GM19035 (cell line): ENCODE data around the gene PAX4.

ENCODE experiments used
- ATAC-seq: cut with Tn5 transposase; IDR thresholded peaks from one replicate; pipeline ENCODE4 v1.9.1; 2021; ENCODE audit not compliant: unreplicated experiment

The PAX4 gene, protein sequence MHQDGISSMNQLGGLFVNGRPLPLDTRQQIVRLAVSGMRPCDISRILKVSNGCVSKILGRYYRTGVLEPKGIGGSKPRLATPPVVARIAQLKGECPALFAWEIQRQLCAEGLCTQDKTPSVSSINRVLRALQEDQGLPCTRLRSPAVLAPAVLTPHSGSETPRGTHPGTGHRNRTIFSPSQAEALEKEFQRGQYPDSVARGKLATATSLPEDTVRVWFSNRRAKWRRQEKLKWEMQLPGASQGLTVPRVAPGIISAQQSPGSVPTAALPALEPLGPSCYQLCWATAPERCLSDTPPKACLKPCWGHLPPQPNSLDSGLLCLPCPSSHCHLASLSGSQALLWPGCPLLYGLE

DNA sequence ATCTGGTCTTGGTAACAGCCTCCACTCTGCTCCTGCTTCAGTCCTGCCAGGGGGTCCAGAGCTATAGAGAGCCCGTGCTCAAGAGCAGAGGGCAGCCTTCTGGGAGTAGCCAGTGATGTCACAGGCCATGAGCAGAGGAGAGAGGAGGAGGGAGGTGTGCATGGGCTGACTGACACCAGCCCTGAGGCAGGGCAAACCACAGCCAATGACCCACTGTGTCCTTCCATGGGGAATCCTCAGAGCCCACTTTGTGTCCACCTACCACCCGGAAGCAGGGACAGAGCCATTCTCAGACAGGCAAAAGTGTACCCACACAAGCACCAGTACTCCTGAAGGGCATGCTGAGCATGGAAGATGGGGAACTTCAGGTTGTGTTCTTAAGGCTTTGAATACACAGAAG is at the start of gene PAX4:
TSS of gene PAX4 (minus strand) at position 101 of the 400 bp plus-strand sequence. CDS start 2,214 bp downstream, outside the sequence.
- no peak for ATAC-seq

DNA sequence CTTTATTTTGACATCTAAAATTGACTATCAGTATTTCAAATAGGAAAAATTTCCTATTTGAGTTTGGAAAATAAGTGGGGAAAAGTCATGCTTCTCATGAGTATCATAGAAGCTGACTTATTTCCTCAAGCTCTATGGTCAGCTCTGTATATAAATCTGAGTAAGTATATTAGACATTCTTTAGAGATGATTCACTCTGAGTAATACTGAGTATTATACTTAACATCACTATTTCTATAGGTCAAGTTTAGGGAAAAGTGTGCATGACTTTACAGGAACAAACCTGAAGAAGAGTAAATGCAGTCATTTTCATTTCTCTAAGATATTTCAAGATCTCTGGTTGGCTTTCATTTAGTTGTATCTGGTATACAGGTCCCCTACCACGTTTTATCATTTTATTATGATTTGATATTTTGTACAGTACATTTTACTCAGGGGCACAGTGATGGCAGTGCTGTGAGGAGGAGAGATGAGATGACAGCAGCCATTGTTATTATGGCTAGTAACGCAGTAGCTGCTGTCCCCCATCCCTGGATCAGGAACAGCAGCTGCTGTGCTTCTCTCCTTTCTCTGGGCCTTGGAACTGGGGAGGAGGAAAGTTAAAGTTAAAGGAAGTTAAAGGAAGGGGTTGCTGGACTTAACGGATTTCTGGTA is 49.2 kb upstream of the PAX4 start:
- no peak for ATAC-seq

DNA sequence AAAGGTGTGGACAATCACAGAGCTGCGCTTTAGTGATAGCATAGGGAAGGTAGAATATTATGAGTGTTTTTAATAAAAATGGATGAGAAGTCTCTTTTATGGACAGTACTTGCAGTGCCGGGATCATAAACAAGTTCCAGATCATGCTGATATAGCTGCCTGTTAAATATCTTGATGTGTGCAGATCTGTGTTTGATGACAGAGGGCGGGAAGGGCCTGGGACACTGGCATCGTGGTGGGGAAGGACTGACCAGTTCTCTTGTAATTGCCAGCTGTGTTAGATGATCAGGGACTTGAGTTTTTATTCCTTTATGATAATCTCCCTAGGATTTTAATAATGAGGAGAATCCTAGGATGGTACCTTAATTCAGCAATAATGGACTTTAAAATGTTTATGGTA is 48.7 kb upstream of the PAX4 start:
- ATAC-seq: no peak

DNA sequence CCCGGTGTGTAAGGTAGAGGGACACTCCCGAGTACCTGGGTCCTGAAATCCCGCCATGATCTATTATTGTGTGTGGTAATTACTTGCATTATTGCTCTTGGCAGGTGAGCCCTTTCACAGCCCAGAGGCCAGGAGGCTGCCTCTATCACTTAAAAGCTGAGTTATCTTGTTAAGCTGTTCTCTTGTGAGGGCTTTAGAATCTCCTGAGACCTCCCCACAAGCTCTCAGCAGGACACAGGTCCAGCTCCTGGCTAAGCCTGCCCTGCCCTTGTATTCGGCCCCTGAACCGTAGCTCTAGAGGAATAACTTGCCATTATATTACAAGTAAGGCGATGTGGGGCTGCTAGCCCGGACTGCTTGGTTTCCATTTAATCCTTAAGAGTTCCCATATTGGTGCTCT is 48.0 kb upstream of the PAX4 start:
- no peak for ATAC-seq

DNA sequence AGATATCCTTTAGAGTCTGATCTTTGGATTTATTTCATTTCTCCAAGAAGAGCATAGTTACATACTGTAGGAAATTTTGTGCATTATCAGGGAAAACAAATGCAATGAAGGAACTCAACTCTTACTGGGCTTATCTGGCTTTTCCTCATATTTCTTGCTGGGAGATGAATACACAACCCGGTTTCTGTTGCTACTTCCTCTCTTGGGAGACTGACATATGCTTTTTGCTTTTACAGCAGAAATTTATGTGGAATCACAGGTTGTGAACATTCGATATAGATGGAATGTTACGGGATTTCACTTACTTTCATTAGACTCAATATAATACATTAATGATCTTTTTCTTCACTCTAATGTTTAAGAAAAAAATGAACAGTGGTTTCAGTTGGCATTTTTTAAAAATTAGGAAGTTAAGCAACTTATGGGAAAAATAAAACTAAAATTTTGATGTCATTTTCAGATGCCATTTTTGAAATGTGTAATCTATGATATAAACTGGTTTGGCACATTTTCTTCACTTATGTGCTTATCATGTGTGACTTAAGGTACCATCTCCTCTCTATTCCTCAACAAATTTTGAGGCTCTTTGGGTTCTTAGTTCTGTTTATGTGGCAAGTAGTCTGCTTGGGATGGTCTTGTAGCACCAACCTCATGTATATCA is 41.2 kb upstream of the PAX4 start:
- no peak for ATAC-seq

DNA sequence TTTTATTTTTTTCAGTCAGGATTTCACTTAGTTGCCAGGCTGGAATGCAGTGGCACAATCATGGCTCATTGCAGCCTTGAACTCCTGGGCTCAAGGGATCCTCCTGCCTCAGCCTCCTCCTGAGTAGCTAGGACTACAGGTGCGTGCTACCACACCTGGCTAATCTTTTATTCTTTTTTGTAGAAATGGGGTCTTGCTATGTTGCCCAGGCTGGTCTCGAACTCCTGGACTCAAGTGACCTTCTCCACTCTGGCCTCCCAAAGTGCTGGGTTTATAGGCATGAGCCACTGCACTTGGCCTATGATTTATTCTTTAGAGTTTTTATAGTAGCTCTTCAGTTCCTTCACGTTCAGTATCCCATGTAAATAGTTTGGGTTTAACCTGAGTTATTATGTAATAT is 39.6 kb upstream of the PAX4 start:
- ATAC-seq: no peak

DNA sequence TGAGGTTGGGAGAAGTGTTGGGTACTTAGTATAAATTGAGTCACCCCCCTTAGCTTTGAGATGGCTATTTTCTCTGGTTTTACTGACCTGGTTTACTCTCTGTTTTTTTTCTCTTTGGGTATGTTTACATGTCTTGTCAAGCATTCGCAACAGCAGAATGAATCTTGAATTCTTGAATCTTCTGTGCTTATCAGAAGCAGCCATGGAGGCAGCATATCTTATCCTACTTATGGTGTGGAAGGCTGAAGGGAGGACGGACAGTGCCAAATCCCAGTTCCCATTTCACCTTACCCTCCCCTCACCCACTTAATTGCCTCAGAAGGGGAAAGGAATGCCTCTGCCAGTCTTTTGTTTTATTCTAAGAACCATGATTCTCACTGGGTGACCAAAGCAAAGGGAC is 37.8 kb upstream of the PAX4 start:
- ATAC-seq: no peak

DNA sequence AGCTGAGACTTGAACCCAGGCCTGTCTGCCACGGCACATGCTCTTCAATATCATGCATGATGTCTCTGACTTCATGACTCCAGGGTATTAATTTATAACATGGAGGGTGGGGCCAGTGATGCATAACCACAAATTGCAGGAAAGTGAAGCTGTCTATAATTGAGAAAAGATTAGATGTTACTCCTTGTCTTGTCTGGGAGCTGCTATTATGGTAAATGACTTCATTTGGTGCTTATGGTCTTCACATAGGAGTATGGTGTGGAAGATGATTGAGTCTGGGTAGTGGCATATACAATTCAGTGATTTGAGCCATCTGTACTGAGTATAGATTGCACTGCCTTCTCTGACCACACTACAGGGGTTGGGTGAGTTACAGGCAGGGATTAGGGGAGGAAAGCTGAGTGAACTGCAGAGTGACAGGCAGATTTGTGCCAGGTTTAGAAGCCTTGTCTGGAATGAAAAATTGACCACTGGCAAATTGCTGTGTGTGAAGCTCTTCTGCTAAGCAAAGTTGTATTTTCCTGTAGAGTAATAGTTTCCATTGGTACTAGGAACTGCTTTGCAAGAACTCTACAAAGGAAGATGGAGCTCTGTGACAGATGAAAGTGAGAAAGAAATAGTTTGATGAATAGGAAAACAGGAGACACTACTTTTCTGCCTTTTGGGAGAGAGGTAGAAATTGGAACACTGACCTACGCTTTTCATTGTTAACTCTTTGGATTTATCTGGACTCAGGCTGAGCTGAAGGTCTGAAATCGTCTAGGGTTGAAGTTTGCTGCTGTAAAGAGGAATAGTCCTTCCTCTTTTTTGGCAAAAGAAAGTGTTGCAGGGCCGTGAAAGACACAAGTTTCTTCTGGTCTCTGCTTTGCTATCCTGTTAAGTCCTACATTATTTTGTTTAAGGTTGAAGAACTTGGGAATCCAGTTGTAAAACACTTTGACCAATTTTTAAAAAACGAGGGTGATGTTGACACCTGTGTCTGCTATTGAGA is 36.8 kb upstream of the PAX4 start:
- ATAC-seq: no peak

DNA sequence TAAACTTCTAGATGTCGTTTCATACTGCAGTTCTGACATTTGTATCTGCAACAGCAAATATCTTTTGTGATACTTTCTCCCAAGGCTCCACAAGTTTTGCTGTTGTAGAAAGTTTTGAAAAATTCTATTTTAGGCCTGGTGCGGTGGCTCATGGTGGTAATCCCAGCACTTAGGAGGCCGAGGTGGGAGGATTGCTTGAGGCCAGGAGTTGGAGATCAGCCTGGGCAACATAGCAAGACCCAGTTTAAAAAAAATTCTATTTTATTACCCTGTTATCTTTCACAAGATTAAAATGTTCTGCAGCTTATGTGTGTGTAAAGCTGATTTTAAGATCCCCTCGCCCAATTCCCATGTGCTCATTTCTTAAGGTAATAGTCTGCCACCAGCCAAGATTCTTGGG is 35.5 kb upstream of the PAX4 start:
- no peak for ATAC-seq

DNA sequence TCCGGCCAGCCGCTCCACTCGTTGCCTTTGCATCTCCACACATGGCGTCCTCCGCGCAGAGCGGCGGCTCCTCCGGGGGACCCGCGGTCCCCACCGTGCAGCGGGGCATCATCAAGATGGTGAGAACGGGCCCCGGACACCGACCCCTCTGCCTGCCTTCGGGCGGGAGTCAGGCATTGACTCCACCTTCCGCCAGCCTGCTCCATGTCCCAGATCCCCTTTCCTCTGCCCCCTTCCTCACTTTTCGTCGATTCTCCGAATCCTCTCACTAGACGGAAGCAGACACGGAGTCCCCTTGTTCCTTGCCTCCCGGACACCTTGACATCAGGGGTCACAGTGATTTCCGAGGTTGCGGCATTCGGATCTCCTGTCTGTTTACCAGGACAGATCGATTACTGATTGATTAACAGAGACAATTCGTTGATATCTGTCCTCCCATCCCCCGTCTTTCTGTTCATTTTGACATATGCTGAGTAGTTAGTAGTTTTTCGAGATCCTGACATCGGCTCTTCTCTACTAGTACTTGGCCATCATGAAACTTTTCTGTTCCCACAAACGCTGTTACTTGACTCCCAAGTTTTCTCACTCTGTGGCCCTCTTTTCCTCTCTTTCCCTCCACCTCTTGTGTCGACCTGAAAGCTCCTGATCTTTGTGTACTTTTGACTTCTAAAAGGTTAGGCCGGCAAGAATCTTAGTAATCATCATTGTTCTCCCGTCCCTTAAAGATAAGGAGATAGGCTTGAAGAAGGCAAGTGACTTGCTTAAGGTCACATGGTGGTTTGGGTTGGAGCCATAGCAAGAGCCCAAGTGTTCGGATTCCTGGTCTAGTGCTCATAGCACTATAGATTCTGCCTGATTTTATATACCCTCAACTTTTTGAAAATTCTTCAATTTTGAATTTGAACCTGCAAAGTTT is 34.6 kb upstream of the PAX4 start:
- peak; percentile 15 for ATAC-seq

DNA sequence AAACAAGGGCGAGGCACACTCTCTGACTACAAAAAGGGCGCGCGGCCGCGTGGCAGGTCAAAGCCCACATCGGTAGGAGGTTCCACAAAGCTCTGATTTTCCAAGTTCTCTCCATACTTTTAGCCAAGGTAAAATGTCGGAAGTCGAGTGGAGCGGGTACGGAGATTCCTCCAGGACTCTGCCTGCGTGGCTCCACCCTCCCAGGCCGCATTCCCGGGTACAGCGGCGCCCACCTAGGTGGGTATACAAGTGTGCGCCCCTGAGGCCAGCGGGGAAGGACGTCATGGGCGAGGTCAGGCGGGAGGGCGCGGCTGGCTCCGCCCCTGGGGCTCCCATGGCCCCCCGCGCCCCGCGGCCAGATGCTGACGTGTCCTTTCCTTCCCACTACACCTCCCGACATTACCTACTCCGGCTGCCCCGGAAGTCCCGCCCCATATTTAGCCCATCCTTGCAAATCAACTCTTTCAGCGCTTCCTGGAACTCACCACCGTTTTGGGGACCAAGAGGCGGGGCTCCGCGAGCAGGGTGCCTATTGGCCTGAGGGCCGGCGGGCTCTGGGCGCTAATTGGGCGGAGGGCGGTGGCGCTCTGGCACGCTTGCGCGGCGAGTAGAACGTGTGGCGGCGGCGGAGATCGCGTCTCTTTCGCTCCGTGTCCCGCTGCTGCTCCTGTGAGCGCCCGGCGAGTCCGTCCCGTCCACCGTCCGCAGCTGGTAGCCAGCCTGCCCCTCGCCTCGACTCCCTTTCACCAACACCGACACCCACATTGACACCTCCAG is 33.8 kb upstream of the PAX4 start, which contains the start of gene SND1:
TSS of gene SND1 (plus strand) at position 639 of the 777 bp plus-strand sequence. CDS start 180 bp downstream, outside the sequence.
- ATAC-seq: peak; percentile 94

DNA sequence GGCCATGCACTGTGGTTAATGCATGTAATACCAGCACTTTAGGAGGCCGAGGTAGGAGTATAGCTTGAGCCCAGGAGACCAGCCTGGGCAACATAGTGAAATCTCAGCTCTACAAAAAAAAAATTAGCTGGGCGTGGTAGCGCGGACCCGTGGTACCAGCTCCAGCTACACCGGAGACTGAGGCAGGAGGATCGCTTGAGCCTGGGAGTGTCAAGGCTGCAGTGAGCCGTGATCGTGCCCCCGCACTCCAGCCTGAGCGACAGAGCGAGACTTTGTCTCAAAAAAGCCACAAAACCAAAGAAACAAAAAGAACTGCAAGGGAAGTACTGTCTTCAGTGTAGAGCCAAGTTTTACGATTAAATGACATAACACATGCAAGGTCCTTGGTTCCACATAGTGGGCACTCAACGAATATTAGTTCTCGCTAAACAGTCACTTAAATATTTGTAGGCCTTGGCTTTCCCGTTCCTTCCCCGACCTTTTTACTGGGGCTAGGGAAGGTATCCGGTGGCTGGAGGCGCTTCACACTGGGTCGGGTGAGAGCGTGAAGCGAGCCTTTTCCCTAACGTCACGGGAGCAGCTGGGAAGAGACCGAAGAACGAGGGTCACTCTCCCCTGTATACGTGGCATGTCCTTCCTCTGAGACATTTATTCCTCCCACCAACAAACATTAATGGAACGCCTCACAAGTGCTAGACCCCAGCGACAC is 33.1 kb upstream of the PAX4 start:
- peak; percentile 4 for ATAC-seq

DNA sequence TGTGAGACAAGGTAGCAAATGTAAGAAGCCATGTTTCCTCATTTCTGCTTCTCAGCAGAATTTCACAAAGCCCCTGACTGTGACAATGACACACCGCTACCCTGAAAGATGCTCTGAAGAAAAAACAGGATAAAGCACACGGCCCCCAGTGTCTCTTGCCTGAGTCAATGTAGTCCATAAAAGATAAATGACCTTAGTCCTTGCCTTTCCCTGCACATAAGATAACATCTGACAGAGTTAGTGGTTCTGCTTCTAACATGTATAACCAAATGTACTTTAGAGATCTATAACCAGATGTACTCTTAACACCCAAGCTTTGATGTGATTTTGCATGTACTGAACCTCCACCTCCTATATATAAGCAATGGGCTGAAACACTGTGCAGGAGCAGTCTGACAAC is 31.0 kb upstream of the PAX4 start:
- ATAC-seq: no peak

DNA sequence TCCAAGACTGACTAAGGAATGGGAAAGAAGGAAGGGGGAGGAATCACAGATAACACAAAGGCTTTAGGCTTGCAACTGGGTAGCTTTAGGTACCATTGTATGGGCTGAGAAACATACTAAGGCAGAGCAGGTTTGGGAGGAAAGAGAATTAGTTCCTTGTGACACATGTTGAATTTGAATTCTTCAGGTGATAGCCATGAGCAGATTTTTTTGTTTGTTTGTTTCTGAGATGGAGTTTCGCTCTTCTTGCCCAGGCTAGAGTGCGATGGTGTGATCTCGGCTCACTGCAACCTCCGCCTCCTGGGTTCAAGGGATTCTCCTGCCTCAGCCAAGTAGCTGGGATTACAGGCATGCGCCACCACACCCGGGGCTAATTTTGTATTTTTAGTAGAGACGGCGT is 29.7 kb upstream of the PAX4 start:
- ATAC-seq: no peak

DNA sequence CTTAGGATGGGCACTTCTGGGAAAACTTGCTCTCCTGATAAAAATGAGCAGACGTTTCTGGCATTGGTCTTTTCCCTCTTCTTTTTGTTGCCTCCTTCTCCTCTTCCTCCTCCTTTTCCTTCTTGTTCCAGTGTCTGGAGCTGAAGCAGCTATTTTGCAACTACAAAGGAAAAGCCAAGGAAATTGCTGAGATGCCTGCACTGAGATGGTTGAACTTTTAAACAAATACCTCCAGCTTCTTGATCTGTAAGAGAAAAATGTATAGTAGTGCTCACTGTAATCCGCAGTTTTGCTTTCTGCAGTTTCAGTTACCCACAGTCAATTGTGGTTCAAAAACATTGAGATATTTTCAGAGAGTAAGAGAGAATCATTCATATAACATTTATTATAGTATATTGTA is 26.5 kb upstream of the PAX4 start:
- no peak for ATAC-seq

DNA sequence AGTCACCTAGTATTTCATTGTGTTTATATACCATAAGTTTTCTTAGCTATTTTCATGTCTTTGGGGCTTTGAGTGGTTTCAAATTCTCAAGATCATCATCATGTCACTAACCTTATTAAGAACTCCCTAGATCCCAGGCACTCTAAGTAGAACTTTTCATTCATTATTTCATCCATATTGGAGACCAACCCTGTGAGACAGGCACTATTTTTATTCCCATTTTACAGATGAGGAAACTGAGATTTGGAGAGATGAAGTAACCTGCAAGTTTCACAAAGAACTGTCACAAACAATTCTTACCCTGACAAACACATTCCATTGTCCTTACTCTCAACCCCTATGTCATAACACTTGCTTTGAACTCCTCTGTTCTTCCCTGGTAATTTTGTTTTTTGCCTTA is 20.3 kb upstream of the PAX4 start:
- no peak for ATAC-seq

DNA sequence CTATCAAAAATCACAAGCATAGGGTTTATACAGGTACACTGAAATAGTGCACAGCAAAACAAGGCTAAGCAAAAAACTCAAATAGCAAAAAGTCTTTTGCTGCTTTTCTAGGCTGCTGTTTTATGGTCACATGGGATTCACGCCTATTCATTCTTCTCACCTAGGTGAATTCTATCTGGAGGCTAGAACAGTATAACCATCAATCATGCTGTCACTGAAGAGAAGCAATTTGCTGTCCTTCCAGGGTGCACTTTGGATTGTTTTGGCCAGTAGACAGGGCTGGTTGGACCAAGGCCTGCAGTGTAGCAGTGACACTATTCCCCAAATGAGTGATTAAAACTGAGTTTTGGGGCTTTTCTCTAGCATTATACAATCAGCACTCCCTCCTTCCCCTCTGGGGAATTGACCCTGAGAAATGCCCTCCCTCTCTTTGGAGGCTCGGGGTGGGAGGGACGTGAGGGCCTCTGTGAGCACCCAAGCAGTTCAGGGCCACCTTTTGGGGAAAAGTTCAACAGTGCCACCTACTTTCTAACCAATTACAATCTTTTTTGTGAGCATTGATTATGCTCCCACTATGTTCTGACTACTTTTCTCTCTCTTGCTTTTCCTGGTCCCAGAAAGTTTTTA is 17.8 kb upstream of the PAX4 start:
- no peak for ATAC-seq
